ENCODE data around the gene SERPIND1. TPM values are rescaled to one million over a fixed set of nuclear protein-coding genes. Genes with fewer than 3 reads are reported as not detected.
"Not testable (repeated sequence)": the region's sequence is repeated elsewhere in the genome, so short reads cannot be mapped to it uniquely, and the experiment has no call there.

The SERPIND1 gene
- total RNA-seq, 4 donors from 2014 or later, result 0.46 to 0.83 (median 0.50) TPM; not detected in 1

GRCh38 chr22:20825624-20826023, 51.7 kb downstream of the SERPIND1 start:
- no peak for DNase-seq (ENCODE audit: extremely low spot score)
- H3K36me3 ChIP-seq, result peaks cover 28 to 88% (median 69%) of the 10 kb centered on the region in 4 donors
- no peaks in the 10 kb centered on the region for H3K4me1 ChIP-seq
- H3K27me3 ChIP-seq, result no peaks in the 10 kb centered on the region
- intact Hi-C loops (cut with DNase I), result no loop called here
- no peak overlapping the region for H3K4me3 ChIP-seq
- no peak overlapping the region for H3K27ac ChIP-seq (replicated peaks in 1 of 4)
- TF ChIP-seq POLR2A (IDR thresholded peaks at IDR 0.05; ENCODE audit: low read depth) (no peak), POLR2AphosphoS5 (IDR thresholded peaks at IDR 0.05) (no peak), EP300 (IDR thresholded peaks at IDR 0.05) (no peak)
- TF ChIP-seq, protein P1, sequence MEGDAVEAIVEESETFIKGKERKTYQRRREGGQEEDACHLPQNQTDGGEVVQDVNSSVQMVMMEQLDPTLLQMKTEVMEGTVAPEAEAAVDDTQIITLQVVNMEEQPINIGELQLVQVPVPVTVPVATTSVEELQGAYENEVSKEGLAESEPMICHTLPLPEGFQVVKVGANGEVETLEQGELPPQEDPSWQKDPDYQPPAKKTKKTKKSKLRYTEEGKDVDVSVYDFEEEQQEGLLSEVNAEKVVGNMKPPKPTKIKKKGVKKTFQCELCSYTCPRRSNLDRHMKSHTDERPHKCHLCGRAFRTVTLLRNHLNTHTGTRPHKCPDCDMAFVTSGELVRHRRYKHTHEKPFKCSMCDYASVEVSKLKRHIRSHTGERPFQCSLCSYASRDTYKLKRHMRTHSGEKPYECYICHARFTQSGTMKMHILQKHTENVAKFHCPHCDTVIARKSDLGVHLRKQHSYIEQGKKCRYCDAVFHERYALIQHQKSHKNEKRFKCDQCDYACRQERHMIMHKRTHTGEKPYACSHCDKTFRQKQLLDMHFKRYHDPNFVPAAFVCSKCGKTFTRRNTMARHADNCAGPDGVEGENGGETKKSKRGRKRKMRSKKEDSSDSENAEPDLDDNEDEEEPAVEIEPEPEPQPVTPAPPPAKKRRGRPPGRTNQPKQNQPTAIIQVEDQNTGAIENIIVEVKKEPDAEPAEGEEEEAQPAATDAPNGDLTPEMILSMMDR (IDR thresholded peaks at IDR 0.05), result no peak
- no peaks in the 10 kb centered on the region for H3K9me3 ChIP-seq
- WGBS, result 95% methylated on average over 6 of the region's 6 CpGs

DNA sequence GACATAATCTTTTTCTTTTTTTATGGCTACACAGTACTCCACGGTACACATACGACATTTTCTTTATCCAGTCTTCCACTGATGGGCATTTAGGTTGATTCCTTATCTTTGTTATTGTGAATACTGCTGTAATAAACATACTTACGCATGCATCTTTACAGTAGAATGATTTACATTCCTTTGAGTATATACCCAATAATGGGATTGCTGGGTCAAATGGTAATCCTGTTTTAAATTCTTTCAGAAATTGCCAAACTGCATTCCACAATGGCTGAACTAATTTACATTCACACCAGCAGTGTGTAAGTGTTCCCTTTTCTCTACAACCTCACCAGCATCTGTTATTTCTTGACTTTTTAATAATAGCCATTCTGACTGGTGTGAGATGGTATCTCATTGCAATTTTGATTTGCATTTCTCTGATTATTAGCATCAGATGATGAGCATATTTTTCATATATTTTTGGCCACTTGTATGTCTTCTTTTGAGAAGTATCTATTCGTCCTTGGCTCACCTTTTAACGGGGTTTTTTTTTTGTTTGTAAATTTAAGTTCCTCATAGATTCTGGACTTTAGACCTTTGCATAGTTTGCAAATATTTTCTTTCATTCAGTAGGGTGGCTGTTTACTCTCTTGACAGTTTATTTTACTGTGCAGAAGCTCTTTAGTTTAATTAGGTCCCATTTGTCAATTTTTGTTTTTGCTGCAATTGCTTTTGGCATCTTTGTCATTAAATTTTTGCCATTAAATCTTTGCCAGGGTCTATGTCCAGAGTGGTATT, 52.6 kb downstream of the SERPIND1 start:
- peaks cover 28 to 88% (median 72%) of the 10 kb centered on the region in 4 donors for H3K36me3 ChIP-seq
- not testable (repeated sequence) for H3K4me1 ChIP-seq
- 94% methylated on average over 5 of the region's 5 CpGs for WGBS

GRCh38 chr22:20829491-20830134, 55.7 kb downstream of the SERPIND1 start:
- TF ChIP-seq POLR2AphosphoS5 (IDR thresholded peaks at IDR 0.05) (no peak), POLR2A (IDR thresholded peaks at IDR 0.05; ENCODE audit: low read depth) (no peak), EP300 (IDR thresholded peaks at IDR 0.05) (no peak)
- TF ChIP-seq, protein P1 (IDR thresholded peaks at IDR 0.05), result no peak
- DNase-seq (ENCODE audit: extremely low spot score), result no peak
- H3K27ac ChIP-seq (replicated peaks in 1 of 4), result no peak overlapping the region
- H3K4me3 ChIP-seq, result no peak overlapping the region
- H3K27me3 ChIP-seq, result no peaks in the 10 kb centered on the region
- no peaks in the 10 kb centered on the region for H3K4me1 ChIP-seq
- intact Hi-C loops (cut with DNase I), result no loop called here
- WGBS, result 88% methylated on average over 3 of the region's 3 CpGs
- H3K36me3 ChIP-seq, result peaks cover 13 to 87% (median 77%) of the 10 kb centered on the region in 4 donors
- H3K9me3 ChIP-seq, result no peaks in the 10 kb centered on the region

More for the DNA sequence above, 52.6 kb downstream of the SERPIND1 start:
- H3K27ac ChIP-seq (replicated peaks in 1 of 4); DNase-seq (ENCODE audit: extremely low spot score); intact Hi-C loops (cut with DNase I); H3K9me3 ChIP-seq; H3K4me3 ChIP-seq; H3K27me3 ChIP-seq: not testable (repeated sequence)

- H3K36me3 ChIP-seq, result peaks cover 11 to 66% (median 59%) of the 10 kb centered on the region in 4 donors
- no peaks in the 10 kb centered on the region for H3K27me3 ChIP-seq
- 100% methylated on average over 1 of the region's 6 CpGs for WGBS
- H3K27ac ChIP-seq (replicated peaks in 1 of 4), result no peak overlapping the region
- TF ChIP-seq, protein P1 (IDR thresholded peaks at IDR 0.05), result no peak
- TF ChIP-seq POLR2A (IDR thresholded peaks at IDR 0.05; ENCODE audit: low read depth) (no peak), EP300 (IDR thresholded peaks at IDR 0.05) (no peak), POLR2AphosphoS5 (IDR thresholded peaks at IDR 0.05) (no peak)
- no peak overlapping the region for H3K4me3 ChIP-seq
- DNase-seq (ENCODE audit: extremely low spot score), result no peak
- H3K4me1 ChIP-seq, result peaks cover 0 to 4% (median 0%) of the 10 kb centered on the region in 4 donors
- no peaks in the 10 kb centered on the region for H3K9me3 ChIP-seq
- intact Hi-C loops (cut with DNase I), result no loop called here
Observed at GRCh38 chr22:20833225-20833665, 59.3 kb downstream of the SERPIND1 start.

DNA sequence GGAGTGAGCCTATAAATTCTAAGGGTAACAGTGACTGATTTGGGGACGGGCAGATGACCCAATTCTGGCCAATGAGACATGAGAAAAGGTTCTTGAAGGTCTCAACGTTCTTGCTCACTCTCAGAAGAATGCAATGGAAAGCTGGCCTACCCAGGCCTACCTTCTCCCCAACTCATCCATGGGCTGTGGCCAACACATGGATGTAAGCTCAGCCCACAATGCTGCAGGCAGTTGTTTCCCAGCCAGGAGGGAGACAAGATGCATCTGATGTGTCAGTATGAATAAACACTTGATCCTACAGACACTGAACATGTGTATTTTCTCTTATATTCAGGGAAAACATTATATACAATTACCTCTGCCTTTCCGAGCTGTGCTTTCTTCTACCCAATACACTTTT, 60.3 kb downstream of the SERPIND1 start:
- intact Hi-C loops (cut with DNase I), result no loop called here
- 72% methylated on average over 3 of the region's 3 CpGs for WGBS
- Histone ChIP-seq H3K4me1 (peaks cover 0 to 4% (median 0%) of the 10 kb centered on the region in 4 donors), H3K4me3 (no peak overlapping the region), H3K9me3 (no peaks in the 10 kb centered on the region), H3K36me3 (peaks cover 7 to 56% (median 50%) of the 10 kb centered on the region in 4 donors), H3K27ac (replicated peaks in 1 of 4) (no peak overlapping the region), H3K27me3 (no peaks in the 10 kb centered on the region)
- DNase-seq (ENCODE audit: extremely low spot score), result no peak
- TF ChIP-seq EP300 (IDR thresholded peaks at IDR 0.05), result no peak
- TF ChIP-seq, protein P1 (IDR thresholded peaks at IDR 0.05), result no peak
- TF ChIP-seq POLR2A (IDR thresholded peaks at IDR 0.05; ENCODE audit: low read depth), result no peak
- no peak for TF ChIP-seq POLR2AphosphoS5 (IDR thresholded peaks at IDR 0.05)

Measured in esophagus muscularis mucosa (tissue), 4 donors.